KBM-7 (cell line): ENCODE data around the gene TP73.

Experiments
- DNase-seq: peaks from one replicate; pipeline ENCODE4 v3.0.0-alpha.2; 2015
- in situ Hi-C: fragments of 300-500 bp; cut with MboI; formaldehyde crosslinking; loops from 2 replicates; pipeline ENCODE4 v1.14.3; 2020; ENCODE audit warnings: low sequenced_read_pairs, low pct_unique_long_range_greater_than_20kb, mixed read lengths

TP73 gene

GRCh38 chr1:3732434-3733093 lies 80.2 kb downstream of the TP73 start:
- in situ Hi-C loops = no loop called here
- DNase-seq = no peak

DNA sequence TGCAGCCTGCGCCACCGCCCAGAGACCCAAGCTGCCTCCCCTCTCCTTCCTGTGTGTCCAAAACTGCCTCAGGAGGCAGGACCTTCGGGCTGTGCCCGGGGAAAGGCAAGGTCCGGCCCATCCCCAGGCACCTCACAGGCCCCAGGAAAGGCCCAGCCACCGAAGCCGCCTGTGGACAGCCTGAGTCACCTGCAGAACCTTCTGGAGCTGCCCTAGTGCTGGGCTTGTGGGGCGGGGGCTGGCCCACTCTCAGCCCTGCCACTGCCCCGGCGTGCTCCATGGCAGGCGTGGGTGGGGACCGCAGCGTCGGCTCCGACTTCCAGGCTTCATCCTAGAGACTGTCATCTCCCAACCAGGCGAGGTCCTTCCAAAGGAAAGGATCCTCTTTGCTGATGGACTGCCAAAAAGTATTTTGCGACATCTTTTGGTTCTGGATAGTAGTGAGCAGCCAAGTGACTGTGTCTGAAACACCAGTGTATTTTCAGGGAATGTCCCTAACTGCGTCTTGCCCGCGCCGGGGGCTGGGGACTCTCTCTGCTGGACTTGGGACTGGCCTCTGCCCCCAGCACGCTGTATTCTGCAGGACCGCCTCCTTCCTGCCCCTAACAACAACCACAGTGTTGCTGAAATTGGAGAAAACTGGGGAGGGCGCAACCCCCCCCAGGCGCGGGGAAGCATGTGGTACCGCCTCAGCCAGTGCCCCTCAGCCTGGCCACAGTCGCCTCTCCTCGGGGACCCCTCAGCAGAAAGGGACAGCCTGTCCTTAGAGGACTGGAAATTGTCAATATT lies 81.0 kb downstream of the TP73 start:
- in situ Hi-C loops = no loop called here

DNA sequence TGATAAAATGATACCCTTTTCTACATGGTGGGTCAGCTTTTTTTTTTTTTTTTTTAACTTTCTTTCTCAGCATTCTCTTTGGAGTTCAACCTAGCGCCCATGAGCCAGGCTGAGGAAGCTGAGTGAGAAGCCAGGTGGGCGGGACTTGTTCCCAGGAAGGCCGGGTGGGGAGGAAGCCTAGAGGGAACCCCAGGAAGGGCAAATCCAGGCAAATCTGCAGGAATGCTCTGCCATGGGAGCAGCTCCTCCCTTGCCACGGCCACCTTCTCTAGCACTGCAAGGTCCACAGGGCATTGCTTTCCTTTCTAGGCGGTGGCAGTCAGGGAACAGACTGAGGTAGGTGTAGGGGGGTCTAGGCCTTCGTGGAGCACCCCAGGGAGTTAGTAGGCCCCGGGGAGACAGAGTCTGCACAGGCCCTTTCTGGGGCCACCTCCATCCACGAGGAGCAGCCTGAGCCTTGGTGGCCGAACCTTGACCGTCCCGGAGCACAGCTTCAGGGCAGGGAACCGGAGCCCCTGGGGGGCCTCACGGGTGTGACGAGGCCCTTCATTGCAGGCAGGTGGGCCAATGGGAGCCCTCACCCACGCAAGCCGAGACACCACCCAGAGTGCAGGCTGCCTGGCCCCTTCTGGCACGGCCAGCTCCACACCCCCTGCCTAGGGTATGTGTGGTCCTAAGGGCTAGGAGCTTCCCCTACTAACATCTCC lies 81.7 kb downstream of the TP73 start:
- in situ Hi-C loops = no loop called here

More for the DNA sequence above, 81.0 kb downstream of the TP73 start:
- DNase-seq = no peak

DNA sequence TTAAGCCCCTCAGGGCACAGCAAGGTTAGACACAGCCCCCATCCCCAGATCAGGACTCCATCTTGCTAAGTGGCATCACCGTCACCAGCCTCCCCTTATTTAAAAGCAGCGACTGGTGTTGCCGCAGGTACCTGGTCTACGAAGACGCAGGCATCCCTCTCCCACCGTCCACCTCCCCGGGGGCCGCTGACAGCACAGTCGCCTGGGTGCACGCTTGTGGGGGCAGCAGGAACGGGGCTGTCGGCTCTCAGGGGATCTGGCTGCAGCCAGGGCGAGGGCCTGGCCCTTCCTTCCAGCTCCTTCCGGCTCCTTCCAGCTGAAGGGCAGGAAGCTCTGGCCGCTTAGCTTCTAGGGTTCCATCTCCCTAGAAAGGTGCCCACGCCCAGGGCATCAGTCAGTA lies 82.3 kb downstream of the TP73 start:
- DNase-seq = no peak
- in situ Hi-C loops = no loop called here

More for the DNA sequence above, 81.7 kb downstream of the TP73 start:
- no peak for DNase-seq

DNA sequence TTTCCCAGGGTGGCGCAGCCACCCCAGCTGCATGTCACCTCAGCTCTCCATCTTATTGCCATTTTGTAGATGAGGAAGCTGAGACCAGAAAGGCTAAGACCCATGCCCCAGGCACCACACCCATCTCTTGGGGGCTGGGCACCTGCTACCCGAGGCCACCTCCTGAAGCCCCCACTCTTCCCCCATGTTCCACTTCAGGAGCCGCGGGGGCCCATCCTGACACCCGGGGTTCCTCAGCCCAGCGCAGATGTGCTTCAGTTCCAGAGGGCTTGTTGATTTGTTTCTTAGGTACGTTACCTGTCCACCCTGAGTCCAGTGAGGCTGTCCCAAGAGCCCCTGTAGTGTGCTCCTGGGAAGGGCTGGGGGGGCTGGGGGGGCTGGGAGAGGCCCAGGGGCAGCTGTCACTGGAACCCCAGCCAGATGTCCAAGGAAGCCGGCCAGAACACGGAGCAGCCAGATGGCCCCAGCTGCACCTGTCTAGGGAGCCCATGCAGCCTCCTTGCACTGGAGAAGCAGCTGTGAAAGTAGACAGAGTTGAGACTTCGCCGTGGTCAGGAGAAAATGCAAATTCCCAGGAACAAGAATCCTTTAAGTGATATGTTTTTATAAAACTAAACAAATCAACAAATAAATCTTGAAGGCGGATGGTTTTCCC lies 82.8 kb downstream of the TP73 start:
- in situ Hi-C loops = no loop called here

DNA sequence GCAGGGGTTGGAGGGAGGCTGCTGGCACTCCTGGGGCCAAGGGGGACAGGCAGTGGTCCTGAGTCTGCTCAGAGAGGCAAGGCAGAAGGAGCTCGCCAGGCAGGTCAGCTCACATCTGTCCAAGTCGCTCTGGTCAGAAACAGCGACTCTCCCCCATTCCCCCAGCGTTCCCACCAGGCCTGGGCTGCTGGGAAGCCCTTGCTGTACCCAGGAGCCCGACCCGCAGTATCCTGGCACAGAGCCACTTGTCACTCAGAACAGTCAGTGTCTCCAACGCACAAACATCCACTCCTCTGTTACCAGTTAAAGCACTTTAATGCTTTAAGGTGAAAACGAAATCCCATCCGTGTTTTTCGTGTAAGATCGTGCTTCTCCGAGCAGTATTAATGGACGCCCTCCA lies 83.4 kb downstream of the TP73 start:
- DNase-seq = no peak
- in situ Hi-C loops = no loop called here

More for the DNA sequence above, 82.8 kb downstream of the TP73 start:
- DNase-seq = no peak

GRCh38 chr1:3736131-3736561 lies 83.8 kb downstream of the TP73 start:
- no peak for DNase-seq
- in situ Hi-C loops = no loop called here

- DNase-seq = no peak
- in situ Hi-C loops = no loop called here
These were observed 84.4 kb downstream of the TP73 start for GRCh38 chr1:3736708-3737107.

DNA sequence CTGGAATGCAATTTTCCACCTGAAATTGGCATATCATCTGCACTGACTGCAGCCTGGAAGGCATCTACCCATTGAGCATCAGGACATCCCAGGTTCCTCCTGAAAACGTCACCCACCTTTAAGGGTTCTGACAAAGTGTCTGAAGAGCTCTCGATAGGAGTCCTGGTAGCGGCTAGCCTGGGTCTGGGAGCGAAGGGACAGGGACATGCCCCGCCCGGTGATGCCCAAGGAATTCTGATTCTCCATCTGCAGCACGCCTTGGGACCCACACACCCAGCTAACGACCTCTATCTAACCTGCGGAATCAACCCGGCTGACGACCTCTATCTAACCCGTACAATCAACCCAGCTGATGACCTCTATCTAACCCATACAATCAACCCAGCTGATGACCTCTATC lies 86.6 kb downstream of the TP73 start:
- DNase-seq = no peak
- in situ Hi-C loops = no loop called here

DNA sequence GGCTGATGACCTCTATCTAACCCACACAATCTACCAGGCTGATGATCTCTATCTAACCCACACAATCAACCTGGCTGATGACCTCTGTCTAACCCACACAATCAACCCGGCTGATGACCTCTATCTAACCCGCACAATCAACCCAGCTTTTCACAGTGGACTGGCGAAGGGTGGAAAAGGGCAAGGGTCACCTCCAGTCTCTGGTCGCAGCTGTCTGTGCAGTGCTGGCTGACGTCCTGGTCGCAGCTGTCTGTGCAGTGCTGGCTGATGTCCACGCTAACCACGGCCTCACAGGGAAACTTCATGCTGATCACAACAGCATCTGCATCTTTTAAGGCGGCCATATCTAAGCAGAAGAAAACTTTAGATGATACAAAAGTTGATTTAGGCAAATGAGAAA lies 87.7 kb downstream of the TP73 start:
- DNase-seq = no peak
- in situ Hi-C loops = no loop called here

DNA sequence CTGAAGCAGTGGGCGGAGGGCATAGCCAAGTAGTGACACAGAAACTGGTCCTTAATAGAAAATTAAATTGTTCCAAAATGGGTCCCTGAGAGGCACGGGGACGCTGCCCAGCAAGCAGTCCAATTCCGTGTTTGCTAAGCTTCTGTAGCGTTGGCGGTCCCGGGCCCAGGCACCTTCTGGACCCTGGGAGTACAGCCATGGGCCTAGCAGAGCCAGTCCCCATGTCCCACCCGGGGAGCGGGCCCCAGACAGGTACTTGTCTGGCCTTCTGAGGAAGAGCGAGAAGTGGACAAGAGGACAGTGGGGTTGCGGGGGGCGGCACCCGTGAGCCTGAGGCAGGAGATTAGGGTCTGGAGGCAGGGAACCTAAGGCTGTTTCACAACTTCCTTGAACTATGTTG lies 88.4 kb downstream of the TP73 start:
- in situ Hi-C loops = no loop called here
- no peak for DNase-seq

DNA sequence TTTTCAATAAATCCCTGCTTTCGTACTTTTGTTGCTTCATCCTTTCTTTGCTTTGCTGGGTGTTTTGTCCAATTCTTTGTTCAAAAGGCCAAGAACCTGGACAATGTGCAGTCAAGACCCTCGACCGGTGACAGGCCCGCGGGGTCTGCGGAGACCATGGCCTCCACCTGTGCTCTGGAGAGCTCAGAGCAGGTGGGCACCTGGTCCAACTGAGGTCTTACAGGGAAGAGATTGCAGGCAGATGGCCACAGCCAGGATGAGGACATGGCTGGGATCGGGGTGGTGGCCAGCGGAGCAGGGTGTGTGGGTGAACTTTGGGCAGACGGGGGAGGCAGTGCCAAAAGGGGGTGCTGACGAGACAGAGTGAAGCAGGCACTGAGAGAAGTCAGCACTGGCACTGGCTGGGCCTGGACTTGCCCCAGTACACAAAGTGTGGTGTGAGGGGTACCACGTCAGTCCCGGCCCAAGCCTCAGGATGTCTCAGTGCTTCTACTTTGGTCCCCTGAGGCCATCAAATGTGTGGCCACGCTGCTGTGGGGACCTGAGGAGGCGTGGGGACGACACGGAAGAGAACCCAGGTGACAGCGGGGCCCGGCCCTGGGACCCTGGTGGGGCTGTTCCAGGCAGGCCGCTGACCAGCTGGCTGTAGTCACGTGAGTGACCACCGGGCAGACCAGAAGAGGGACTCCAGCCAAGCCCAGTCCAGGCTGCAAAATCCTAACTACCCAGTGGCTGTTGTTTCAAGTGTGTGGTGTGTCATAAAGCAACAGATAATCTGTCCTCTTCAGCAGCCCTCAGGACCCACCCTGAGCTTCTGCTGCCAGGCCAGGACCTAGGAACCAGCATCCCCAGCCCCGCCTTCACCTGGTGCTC lies 89.5 kb downstream of the TP73 start:
- DNase-seq = no peak
- in situ Hi-C loops = no loop called here

GRCh38 chr1:3742439-3743298 lies 90.4 kb downstream of the TP73 start:
- in situ Hi-C loops = no loop called here
- DNase-seq = no peak

- DNase-seq = no peak
- in situ Hi-C loops = no loop called here
These were observed 91.1 kb downstream of the TP73 start for GRCh38 chr1:3743421-3743820.

GRCh38 chr1:3743826-3744225 lies 91.5 kb downstream of the TP73 start:
- no peak for DNase-seq
- in situ Hi-C loops = no loop called here

DNA sequence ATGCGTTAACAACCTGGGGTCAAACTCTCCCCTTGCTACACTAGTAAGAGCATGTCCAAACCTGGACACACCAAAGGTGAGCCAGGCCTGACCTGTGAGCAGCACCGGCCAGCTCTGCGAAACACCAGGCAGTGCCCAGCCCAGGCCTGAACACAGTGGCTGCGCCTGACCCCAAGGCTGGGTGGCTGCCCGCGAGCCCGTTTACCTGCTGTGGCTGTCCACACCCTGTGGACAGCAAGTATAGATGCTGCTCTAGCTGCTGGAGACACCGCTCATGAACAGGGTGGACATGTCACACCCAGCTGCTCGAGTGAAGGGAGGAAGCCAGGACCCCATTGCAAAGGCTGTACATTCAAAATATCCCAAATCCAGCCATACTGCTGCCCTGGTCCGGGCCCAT lies 92.3 kb downstream of the TP73 start:
- in situ Hi-C loops = no loop called here
- no peak for DNase-seq

DNA sequence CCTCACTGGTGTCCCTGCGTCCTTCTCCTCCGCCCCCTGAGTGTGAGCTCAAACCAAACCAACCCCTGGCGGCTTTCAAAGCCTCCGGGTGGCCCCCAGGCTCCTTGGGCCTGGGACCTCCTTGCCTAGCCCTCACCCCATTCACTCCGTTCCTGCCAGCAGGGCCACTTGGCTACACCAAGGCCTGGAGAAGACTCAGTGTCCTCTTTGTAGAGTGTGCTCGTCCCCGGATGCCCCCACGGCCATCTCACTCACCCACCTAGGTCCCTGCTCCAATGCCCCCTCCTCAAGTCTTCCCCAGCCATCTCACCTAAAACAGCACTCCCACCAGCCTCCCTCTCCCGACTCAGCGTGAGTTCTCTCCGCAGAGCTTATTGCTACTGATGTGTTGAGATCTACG lies 92.8 kb downstream of the TP73 start:
- no peak for DNase-seq
- in situ Hi-C loops = no loop called here
